ENCODE results near the gene CEP350. TPM values are rescaled to one million over a fixed set of nuclear protein-coding genes. Genes with fewer than 3 reads are reported as not detected.

CEP350 gene
- polyA plus RNA-seq, 2 of the 4 experiments (the other 2 are of a cell fraction), result 6.4 to 22.6 TPM

GRCh38 chr1:179925302-179925701 is 29.3 kb upstream of the CEP350 start:
- H3K9me3 ChIP-seq, result no peaks in the 10 kb centered on the region
- H3K27ac ChIP-seq, result no peak overlapping the region
- ATAC-seq (no peak), FAIRE-seq (no peak), DNase-seq (ENCODE audit: low read depth in 1 of 2, low spot score in 1 of 2) (no peak)
- no peak overlapping the region for H3K4me2 ChIP-seq
- H3K4me3 ChIP-seq, result no peak overlapping the region
- WGBS (ENCODE audit: missing lambda C conversion rate), result 92% methylated on average over 5 of the region's 5 CpGs
- POLR2A ChIA-PET, result no interaction called here
- CTCF ChIA-PET, result interaction anchor here (0.8 to 1.2 kb wide), 3 partner anchors 10 to 254 kb away, joined by 3 read pairs; no protein-coding TSS in a partner anchor
- no peak for TF ChIP-seq NFE2L2 (conservative IDR thresholded peaks at IDR 0.05; ENCODE audit: low read length)
- no peak for TF ChIP-seq HES2 (IDR thresholded peaks at IDR 0.05)
- no peak for TF ChIP-seq FOXS1 (CRISPR knock-in tag; IDR thresholded peaks at IDR 0.05)
- TF ChIP-seq MAFK (IDR thresholded peaks at IDR 0.05; ENCODE audit: partially characterized antibody), result no peak
- no peak for TF ChIP-seq ZSCAN20 (CRISPR knock-in tag; IDR thresholded peaks at IDR 0.05)
- TF ChIP-seq HMGXB4 (CRISPR knock-in tag; IDR thresholded peaks at IDR 0.05; ENCODE audit: borderline replicate concordance), result no peak
- no peak for TF ChIP-seq CBX2 (IDR thresholded peaks at IDR 0.05; ENCODE audit: borderline replicate concordance, low read depth)
- no peak for TF ChIP-seq ATOH8 (CRISPR knock-in tag; IDR thresholded peaks at IDR 0.05; ENCODE audit: low read depth)
- TF ChIP-seq RAD21 (conservative IDR thresholded peaks at IDR 0.05 in 1 of 2, IDR thresholded peaks at IDR 0.05 in 1 of 2), result no peak
- no peak for TF ChIP-seq RCOR1 (IDR thresholded peaks at IDR 0.05; ENCODE audit: low read depth, low read length)
- no peak for TF ChIP-seq GATA3 (IDR thresholded peaks at IDR 0.05; ENCODE audit: borderline replicate concordance)
- no peak for TF ChIP-seq HOXA7 (CRISPR knock-in tag; IDR thresholded peaks at IDR 0.05)
- no peak for TF ChIP-seq ELK1 (IDR thresholded peaks at IDR 0.05; ENCODE audit: low read depth, low read length)
- TF ChIP-seq EHMT2 (IDR thresholded peaks at IDR 0.05; ENCODE audit: low read depth), result no peak
- no peak for TF ChIP-seq CTCF (IDR thresholded peaks at IDR 0.05)
- no peak for TF ChIP-seq JUNB (IDR thresholded peaks at IDR 0.05)
- TF ChIP-seq CBX8 (IDR thresholded peaks at IDR 0.05), result no peak
- TF ChIP-seq CEBPB (IDR thresholded peaks at IDR 0.05), result no peak
- TF ChIP-seq HOXB5 (CRISPR knock-in tag; IDR thresholded peaks at IDR 0.05), result no peak
- peaks cover 5% of the 10 kb centered on the region; the same call in 1 of the 3 replicates for H3K4me1 ChIP-seq

GRCh38 chr1:179925922-179926849 is 28.4 kb upstream of the CEP350 start:
- no peak overlapping the region for H3K27ac ChIP-seq
- no peak for TF ChIP-seq BCL3 (IDR thresholded peaks at IDR 0.05)
- no peak for TF ChIP-seq FOXS1 (CRISPR knock-in tag; IDR thresholded peaks at IDR 0.05)
- no peak for TF ChIP-seq ESRRA (IDR thresholded peaks at IDR 0.05; ENCODE audit: borderline replicate concordance, low read length)
- TF ChIP-seq FOSL2 (IDR thresholded peaks at IDR 0.05), result no peak
- TF ChIP-seq FOSL2 (CRISPR knock-in tag; IDR thresholded peaks at IDR 0.05), result peak; percentile 85
- TF ChIP-seq E2F6 (IDR thresholded peaks at IDR 0.05; ENCODE audit: borderline replicate concordance, low read depth), result no peak
- H3K4me2 ChIP-seq, result no peak overlapping the region
- WGBS (ENCODE audit: missing lambda C conversion rate), result 62% methylated on average over 4 of the region's 4 CpGs
- no peak overlapping the region for H3K4me3 ChIP-seq
- POLR2A ChIA-PET, result no interaction called here
- DNase-seq (ENCODE audit: low read depth in 1 of 2, low spot score in 1 of 2), result peak in 1 of 2 experiments; percentile 6
- no peak for FAIRE-seq
- H3K4me1 ChIP-seq, result peaks cover 5% of the 10 kb centered on the region; the same call in 1 of the 3 replicates
- CTCF ChIA-PET, result interaction anchor here (0.6 to 1.2 kb wide), 5 partner anchors 9 to 242 kb away, joined by 3 read pairs; no protein-coding TSS in a partner anchor
- no peaks in the 10 kb centered on the region for H3K9me3 ChIP-seq
- no peak for ATAC-seq

Data from A549 (cell line).